GM12874 (cell line): ENCODE measurements around the gene NMNAT3.

Experiments
- TF ChIP-seq, protein P1 (sequence below): IDR thresholded peaks from 2 replicates; pipeline ENCODE4 v1.5.1; 2011; ENCODE audit warnings: low read depth, mild to moderate bottlenecking, control low read depth, low read length, moderate library complexity; ENCODE audit not compliant: insufficient read depth

The NMNAT3 gene

DNA sequence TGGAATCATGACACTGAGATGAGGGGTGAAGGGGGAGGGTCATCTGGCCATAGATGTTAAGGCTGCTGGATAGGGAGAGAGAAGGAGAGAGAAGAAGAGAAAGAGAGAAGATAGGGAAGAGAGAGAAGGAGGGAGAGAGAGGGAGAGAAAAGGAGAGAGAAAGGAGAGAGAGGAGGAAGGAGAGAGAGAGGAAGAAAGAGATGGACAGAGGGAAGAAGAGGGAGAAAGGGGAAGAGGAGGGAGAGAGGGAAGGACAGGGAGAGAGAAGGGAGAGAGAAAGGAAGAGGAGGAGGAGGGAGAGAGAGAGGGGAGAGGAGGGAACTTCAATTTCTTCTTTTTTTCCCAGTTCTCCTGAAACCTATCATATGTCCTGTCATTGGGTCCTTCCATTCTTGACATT lies 123.1 kb downstream of the NMNAT3 start:
- TF ChIP-seq, protein P1, sequence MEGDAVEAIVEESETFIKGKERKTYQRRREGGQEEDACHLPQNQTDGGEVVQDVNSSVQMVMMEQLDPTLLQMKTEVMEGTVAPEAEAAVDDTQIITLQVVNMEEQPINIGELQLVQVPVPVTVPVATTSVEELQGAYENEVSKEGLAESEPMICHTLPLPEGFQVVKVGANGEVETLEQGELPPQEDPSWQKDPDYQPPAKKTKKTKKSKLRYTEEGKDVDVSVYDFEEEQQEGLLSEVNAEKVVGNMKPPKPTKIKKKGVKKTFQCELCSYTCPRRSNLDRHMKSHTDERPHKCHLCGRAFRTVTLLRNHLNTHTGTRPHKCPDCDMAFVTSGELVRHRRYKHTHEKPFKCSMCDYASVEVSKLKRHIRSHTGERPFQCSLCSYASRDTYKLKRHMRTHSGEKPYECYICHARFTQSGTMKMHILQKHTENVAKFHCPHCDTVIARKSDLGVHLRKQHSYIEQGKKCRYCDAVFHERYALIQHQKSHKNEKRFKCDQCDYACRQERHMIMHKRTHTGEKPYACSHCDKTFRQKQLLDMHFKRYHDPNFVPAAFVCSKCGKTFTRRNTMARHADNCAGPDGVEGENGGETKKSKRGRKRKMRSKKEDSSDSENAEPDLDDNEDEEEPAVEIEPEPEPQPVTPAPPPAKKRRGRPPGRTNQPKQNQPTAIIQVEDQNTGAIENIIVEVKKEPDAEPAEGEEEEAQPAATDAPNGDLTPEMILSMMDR, result no peak

DNA sequence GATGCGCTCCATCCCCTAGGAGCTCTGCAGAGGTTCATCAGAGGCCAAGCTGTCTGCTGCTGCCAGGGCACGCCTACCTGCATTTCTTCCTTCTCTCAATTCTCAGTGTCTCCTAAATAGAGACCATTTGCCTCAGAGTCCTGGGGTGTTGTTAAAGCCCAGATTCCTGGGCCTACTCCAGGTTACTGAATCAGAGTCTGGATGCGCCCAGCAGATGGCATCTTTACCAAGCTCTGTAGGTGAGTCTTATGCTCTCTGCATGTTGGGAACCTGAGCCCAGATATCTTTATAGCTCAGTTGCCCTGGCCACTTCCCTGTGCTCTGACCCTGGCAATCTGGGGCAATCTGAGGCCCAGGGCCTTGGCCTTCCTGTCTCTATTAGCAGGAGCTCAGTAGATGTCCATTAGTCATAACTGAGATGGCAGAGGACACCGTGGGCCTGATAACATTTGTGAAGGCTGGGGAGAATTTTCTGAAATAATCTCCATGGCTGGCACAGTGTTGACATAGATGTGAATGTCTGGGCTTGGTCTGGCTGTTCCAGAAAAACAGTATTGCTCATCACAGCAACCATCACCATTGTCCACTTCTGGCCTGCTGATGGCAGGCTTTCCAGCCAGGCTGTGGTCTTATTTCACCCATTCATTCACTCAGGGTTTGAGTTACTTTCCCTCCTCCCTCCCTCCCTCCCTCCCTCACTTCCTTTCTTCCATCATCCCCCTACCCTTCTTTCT lies 125.0 kb downstream of the NMNAT3 start:
- TF ChIP-seq, protein P1, result no peak

DNA sequence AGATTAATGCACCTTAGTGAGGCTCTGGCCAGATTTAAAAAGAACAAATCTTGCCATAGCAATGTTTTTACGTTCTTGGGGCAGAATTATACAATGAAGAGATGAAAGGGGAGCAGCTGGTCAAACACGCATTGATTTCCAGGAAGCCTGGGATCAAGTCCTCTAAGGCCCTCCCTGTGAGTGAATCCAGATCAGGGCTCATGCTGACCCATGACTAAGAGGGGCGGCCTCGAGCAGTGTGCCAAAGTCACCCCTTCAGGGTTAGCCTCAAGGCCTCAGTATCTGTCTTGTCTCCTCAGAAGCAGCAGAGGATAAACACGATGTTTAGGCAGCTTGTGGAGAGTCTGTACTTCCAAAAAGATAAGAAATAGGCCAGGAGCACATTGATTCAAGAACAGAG lies 129.0 kb downstream of the NMNAT3 start:
- TF ChIP-seq, protein P1, result no peak

DNA sequence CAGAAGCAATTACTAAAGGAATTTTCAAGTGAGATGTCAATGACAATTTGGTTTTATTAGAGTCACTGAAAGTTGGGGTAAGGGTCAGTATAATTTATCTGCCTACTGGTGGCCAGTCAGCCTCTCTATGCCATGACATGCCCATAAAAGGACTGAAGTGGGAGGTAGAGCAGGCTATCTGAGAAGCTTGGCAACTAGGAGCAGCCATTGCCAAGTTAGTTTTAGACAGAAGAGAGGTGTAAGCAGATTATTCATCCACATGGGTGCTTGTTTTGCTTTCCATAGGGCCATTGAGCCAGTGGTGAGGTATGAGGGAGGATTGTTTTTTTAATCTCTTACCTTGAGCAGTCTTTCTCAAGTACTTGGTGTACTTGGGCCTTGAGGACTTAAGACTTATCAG lies 130.1 kb downstream of the NMNAT3 start:
- TF ChIP-seq, protein P1, result no peak

DNA sequence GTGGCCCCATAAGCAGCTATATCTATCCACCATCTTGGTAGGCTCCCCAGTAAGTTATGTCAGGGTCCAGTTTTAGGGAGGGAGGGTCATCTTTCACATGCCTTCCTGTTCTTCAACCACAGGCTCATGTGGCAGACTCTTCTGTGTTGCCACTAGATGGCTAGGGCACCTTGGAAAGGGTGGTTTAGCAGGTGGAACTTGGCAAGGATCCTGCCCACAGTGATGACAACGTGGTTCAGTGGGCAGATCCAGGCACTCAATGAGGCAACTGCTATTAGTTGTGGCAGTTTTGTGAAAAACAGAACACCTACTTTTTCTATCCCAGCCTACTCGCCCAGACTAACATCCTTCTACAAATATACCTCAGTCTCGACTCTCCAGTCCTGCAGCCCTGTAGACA lies 131.0 kb downstream of the NMNAT3 start:
- TF ChIP-seq, protein P1, result no peak

DNA sequence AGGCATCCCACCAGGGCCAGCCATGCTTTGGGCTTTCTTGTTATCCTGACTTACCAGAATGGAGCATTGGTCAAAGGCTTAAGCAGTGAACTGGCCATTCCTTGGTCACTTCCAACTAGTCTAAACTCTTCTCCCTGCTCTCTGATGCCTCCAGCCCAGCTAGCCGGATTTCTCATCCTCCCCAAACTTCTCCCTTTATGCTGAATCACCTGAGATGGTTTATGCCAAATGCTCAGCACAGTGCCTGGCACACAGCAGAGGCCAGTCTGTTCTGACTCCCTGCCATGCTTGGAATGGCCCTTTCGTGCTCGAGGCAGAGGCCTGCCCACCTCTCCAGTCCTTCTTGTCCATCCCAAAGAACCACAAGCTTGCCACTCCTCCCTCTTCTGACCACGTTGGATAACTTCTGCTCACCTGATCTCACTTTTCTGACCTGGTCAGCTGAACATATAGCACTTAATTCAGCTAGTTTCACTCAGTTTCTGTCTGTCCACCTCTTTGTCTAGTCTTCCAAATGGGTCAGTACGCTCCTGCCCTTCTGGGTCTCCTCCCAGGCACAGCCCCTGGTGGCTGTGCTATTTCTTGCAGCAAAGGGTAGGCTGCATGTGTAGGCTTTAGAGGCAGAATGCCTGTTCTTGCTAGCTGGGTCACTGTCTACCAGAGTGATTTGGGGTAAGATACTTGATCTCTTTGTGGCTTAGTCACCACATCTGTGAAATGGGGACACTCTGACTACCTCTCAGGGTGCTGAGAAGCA lies 136.1 kb downstream of the NMNAT3 start:
- TF ChIP-seq, protein P1, result no peak

DNA sequence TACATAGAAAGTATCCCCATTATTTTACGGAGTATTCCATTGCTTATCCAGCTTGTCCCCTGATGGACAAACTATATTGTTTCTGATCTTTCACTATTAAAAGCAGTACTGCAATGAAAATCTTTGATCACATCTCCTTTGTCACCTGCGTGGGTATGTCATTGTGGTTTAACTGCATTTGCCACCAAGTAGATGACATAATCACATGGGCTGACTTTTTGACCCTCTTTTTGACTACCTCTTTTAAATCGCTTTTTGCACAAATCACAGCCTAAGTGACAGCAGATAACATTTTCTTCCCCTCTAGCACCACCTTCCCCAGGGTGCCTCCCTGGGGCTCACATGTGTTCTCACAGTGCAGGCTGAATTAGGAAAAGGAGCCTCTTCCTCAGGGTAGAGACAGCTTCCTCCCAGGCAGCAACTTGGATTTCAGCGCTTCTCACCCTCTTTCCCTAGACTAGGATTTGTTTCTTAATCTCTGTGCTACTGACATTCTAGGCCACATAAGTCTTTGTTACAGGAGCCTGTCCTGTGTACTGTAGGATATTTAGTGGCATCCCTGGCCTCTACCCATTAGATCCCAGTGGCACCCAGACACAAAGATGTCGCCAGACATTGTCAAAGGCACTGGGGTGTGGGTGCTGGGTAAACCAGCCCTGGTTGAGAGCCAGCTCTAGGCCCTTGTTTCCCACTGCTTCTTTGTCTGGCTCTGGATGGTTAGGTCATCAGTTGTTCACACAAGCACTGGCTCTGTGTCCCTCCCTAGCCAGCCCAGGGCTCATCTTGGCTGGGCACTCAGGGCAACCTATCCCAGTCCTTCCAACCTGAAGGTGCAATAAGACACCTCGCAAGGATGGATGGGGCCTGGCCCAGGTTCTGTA lies 136.9 kb downstream of the NMNAT3 start:
- TF ChIP-seq, protein P1, result no peak
